ENCODE measurements around the gene OR5M10.
"Not testable (repeated sequence)": the region's sequence is repeated elsewhere in the genome, so short reads cannot be mapped to it uniquely, and the experiment has no call there.

Gene OR5M10

DNA sequence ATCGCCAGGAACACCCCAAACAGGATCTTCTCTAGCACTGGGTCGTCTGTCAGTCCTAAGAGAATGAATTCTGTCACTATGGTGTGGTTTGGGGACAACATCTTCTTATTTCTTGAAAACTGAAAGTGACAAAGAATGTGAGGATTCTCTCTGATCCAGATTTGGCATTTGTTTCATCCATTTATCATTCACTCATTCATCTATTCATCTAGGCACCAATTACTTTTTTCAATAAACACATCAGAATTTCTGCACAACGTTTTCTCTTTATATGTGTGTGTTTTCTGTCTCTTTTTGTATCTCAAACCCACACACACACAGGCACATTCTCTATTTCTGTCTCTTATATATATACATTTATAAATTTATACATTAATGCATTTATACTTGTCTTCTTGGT is at the start of gene OR5M10:
Gene OR5M10 (minus strand): TSS at position 101 of the 400 bp plus-strand sequence. CDS start 0 bp downstream, at position 101.
- no peak for DNase-seq (ENCODE audit: low read depth in 3 of 3)

DNA sequence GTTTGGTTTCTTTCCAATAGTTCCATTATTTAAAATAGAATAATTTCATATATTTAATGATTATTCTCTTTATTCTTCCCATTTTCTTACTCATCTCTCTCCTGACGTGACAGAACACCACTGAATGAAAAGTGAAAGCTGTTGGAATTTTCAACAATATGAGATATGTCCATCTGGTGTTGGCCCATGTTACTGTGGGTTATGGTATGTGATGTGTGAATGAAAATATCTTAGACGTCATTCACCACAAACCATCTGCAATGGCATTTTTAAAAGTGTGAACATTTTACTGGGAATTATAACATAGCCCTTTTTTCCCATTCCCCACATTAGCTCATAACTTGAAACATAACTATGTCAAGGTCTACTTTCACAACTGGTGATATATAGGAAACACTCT is 48.4 kb upstream of the OR5M10 start:
- no peak for DNase-seq (ENCODE audit: low read depth in 3 of 3)

DNA sequence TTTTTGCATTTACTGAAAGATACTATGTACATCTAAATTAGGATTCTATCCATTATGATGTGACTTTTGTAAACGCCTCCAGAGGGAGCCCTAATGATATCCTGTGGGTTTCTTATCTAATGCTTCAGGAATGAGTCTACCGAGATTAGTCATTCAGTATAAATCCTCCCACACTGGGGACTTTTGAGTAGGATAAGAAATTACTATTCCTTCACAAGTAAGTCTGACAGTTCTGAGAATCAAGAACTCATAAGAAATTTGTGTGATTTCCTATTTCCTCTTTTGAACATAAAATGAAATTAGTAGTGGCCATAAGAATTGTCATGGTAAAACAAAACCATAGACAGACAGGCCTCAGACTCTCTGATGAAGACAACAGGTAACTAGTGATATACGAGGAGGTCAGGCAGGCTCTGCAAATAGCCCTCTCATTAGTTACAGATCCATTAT is 47.2 kb upstream of the OR5M10 start:
- DNase-seq (ENCODE audit: low read depth in 3 of 3): no peak

DNA sequence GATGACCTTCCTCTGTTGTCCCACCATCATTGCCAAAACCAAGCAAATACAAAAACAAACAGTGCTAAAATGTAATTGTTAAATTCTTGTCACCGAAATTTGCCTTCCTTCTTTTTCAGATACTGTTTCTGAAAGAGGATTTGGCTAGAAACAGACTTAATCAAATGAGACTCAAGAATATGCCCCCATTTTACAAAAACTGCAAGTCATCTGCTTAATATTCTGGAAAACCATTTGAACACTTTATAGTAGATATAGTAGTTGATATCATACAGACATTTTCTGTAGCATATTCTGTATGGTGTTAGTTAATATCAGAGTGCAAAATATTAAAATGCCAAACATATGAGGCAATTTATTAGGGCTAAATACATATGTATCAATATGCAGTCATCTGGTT is 33.7 kb upstream of the OR5M10 start:
- DNase-seq (ENCODE audit: low read depth in 3 of 3): no peak

DNA sequence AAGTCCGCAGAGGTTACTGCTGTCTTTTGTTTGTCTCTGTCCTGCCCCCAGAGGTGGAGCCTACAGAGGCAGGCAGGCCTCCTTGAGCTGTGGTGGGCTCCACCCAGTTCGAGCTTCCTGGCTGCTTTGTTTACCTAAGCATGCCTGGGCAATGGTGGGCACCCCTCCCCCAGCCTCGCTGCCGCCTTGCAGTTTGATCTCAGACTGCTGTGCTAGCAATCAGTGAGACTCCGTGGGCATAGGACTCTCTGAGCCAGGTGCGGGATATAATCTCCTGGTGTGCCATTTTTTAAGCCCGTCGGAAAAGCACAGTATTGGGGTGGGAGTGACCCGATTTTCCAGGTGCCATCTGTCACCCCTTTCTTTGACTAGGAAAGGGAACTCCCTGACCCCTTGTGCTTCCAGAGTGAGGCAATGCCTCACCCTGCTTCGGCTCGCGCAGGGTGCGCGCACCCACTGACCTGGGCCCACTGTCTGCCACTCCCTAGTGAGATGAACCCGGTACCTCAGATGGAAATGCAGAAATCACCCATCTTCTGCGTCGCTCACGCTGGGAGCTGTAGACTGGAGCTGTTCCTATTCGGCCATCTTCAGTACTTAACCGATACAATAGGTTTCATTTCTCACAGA is 14.7 kb upstream of the OR5M10 start:
- DNase-seq (ENCODE audit: low read depth in 3 of 3): not testable (repeated sequence)

DNA sequence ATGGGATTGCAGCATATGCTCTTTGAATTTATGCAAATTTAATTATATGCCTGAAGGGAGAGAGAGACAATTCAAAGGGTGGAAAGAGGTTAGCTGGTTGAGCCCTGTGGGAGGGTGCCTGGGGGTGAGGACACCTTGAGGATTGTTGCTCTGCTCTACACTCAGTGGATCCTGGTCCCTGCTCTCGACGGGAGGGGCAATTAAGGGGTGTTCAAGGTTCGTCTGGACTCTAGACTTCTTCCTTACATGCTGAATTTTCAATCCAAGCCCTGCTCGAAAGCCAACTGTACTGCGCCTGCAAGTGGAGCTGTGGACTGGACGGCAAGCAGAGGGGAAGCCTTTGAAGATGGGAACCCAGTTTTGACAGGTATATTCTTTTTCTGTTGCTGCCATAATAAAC is 18.9 kb downstream of the OR5M10 start:
- no peak for DNase-seq (ENCODE audit: low read depth in 3 of 3)

DNA sequence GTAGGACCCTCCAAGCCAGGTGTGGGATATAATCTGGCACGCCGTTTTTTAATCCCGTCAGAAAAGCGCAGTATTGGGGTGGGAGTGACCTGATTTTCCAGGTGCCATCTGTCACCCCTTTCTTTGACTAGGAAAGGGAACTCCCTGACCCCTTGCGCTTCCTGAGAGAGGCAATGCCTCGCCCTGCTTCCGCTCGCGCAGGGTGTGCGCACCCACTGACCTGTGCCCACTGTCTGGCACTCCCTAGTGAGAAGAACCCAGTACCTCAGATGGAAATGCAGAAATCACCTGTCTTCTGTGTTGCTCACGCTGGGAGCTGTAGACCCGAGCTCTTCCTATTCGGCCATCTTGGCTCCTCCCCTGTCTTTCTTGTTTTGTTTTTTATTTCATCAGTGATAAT is 22.8 kb downstream of the OR5M10 start:
- DNase-seq (ENCODE audit: low read depth in 3 of 3): not testable (repeated sequence)

DNA sequence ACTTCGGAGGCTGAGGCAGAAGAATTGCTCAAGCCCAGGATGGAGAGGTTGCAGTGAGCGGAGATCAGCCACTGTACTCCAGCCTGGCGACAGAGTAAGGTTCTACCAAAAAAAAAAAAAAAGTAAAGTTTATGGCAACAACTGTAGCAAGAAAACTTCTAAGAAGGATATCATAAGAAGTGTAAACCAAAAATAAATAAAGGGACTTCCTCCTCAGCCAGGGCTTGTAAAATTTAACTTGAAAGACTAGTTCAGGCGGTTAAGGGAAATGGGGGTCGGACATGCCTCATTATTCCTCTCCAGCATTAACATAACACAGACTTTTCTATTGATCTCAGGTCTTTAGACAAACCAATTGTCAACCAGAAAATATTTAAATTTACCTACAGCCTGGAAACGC is 32.0 kb downstream of the OR5M10 start:
- DNase-seq (ENCODE audit: low read depth in 3 of 3): no peak

DNA sequence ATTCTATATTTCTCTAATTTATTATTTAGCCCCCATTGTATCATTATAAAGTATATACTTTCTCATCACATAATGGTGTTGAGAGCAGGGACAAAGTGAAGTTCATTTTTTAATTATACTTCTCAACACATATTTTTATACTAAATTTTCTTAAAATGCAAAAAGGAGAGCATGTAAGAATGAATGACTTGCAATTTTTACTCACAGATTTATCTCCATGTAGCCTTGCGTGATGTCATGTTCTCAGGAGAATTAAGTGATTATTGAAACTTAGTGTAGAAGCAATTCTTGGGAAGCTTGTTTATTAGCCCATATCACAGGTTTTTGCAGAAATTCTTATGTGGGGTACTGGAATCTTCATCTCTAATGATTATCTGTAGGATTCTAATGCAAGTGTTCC is 33.8 kb downstream of the OR5M10 start:
- no peak for DNase-seq (ENCODE audit: low read depth in 3 of 3)

DNA sequence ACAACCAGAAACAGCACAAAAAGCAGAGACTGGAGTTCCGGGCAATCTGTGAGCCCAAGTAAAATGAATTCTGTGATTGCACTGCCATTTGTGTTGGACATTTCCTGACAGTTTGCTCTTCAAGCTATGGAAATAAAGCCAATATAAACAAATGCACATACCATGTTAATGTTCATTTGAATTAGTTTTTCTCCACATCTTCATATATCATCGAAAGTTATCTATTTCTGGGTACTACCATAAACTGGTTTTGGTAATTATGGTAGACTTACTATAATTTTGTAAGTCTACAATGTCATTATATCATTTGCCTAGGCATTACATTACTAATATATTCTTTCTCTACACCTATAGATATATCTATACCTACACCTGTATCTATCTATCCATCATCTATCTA is 34.4 kb downstream of the OR5M10 start, which contains the start of gene OR5M11:
Gene OR5M11 (minus strand): TSS at position 101 of the 400 bp plus-strand sequence. CDS start 0 bp downstream, at position 101.
- no peak for DNase-seq (ENCODE audit: low read depth in 3 of 3)

DNA sequence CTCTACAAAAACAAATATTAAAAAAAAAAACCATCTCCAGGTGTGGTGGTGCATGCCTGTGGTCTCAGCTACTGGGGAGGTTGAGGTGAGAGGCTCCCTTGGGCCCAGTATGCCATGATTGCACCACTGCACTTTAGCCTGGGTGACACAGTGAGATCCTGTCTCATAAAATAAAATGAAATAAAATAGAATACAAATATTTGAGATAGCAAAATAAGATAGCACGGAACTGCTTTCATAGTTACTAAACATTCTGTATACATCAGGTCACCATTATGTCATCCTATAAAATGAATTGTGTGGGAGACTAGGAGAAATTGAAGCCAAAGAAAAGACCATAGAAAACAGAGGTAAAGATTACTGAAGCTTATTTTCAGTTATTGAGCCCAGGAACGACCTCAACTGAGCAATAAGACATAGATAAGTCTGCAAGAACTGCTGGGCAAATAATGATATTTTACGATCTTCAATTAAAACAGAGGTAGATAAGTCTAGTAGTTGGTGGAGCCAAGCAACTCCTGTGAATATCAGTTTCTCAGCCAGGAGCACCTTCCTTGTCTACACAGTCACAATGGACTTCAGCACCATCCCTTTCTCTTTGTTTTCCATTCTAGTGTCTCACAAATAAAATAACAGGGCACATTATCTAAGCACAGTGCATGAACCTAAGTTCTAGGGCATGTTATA is 44.3 kb downstream of the OR5M10 start:
- DNase-seq (ENCODE audit: low read depth in 3 of 3): no peak

DNA sequence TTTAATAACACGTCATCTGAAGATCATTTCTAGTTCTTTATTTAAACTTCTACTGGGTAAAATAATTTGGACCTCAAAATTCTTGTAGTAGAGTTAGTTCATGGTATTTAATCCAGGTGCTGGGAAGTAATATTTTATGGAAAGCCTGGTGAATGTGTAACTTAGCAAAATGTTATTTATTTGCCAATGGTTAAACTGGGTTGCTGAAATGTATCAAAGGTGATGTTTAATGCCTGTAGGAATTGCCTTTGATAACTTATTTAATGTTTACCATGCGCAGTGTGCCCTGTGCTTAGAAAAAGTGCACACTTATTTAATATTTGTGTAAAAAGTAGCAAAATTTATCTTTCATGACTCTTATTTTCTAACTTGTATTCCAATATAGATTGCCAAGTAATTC is 45.7 kb downstream of the OR5M10 start:
- no peak for DNase-seq (ENCODE audit: low read depth in 3 of 3)

All from stimulated activated CD4-positive, alpha-beta T cell treated with anti-CD3 and anti-CD28 coated beads, TNF-alpha, amount 100 ng/mL, for 48 hours (primary cell).